NB4 (cell line): ENCODE measurements around the gene TLCD1.

Experiments used
- MYC ChIP-seq: IDR thresholded peaks from 2 replicates; pipeline ENCODE4 v1.6.1; 2011; ENCODE audit warnings: low read depth, low read length
- POLR2A ChIP-seq: IDR thresholded peaks from 2 replicates; pipeline ENCODE4 v1.6.1; 2011; ENCODE audit warnings: mild to moderate bottlenecking; ENCODE audit not compliant: insufficient read length; ENCODE audit errors: extremely low read depth
- TF ChIP-seq, protein P1 (sequence below): IDR thresholded peaks from one replicate; pipeline ENCODE4 v1.5.1; 2012; ENCODE audit warnings: low read depth, low read length

DNA sequence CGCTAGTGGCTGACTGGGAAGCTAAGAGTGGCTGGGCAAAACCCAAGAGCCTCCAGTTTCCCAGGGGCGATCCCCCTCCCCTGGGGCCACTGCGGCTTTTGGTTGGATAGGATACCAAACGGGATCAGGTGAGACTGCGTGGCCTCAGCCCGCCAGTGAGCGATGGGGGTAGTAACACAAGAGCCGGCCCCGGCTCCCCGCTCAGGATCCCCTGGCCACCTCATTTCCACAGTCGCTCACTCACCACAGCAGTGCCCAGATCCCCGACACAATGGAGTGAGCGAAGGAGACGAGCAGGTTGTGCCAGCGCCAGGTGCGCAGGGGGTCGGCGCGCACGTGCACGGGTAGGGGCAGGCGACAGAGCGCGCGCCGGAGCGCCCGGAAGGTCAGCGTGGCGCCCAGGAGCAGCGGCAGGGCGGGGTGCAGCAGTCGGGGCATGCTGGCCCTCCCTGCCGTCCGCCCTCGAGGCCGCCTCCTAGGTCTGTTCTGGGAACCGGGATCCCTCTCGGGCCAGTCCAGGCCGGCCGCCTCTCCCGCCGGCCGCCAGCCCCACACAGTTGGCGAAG, 290 bp downstream of the TLCD1 start:
- TF ChIP-seq MYC = peak; percentile 94
- TF ChIP-seq, protein P1, sequence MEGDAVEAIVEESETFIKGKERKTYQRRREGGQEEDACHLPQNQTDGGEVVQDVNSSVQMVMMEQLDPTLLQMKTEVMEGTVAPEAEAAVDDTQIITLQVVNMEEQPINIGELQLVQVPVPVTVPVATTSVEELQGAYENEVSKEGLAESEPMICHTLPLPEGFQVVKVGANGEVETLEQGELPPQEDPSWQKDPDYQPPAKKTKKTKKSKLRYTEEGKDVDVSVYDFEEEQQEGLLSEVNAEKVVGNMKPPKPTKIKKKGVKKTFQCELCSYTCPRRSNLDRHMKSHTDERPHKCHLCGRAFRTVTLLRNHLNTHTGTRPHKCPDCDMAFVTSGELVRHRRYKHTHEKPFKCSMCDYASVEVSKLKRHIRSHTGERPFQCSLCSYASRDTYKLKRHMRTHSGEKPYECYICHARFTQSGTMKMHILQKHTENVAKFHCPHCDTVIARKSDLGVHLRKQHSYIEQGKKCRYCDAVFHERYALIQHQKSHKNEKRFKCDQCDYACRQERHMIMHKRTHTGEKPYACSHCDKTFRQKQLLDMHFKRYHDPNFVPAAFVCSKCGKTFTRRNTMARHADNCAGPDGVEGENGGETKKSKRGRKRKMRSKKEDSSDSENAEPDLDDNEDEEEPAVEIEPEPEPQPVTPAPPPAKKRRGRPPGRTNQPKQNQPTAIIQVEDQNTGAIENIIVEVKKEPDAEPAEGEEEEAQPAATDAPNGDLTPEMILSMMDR = no peak
- TF ChIP-seq POLR2A = peak; percentile 81
